Psoas muscle (tissue), 8 donors: ENCODE measurements around the gene FBLIM1. TPM values are rescaled to one million over a fixed set of nuclear protein-coding genes. Genes with fewer than 3 reads are reported as not detected.

Experiments used
- ATAC-seq, 4 donors: fragments of 200-7000 bp; cut with Tn5 transposase; one replicate each; pipeline ENCODE4 v1.9.1; 2020; ENCODE audit warnings: moderate library complexity in 3 of 4, mild to moderate bottlenecking in 2 of 4
- DNase-seq, 2 donors: peaks; one replicate each; pipeline ENCODE4 v3.0.0-alpha.2; 2020
- H3K27ac ChIP-seq: fragments of 200-600 bp; one replicate; pipeline ENCODE4 v1.8.0; 2022
- H3K27me3 ChIP-seq, 3 donors: fragments of 200-600 bp in 1 of 3; one replicate each; pipeline versions ENCODE4 v1.6.1 to v1.8.0; 2013 to 2022; ENCODE audit warnings: low read length in 2 of 3, mild to moderate bottlenecking in 2 of 3, moderate library complexity in 1 of 3; ENCODE audit not compliant: insufficient read depth in 3 of 3
- H3K36me3 ChIP-seq, 2 donors: fragments of 200-600 bp in 1 of 2; one replicate each; pipeline versions ENCODE4 v1.6.1 to v1.8.0; 2013 to 2022; ENCODE audit warnings: low read depth in 1 of 2, mild to moderate bottlenecking in 1 of 2, moderate library complexity in 1 of 2; ENCODE audit not compliant: insufficient read depth in 1 of 2
- H3K4me1 ChIP-seq: fragments of 200-600 bp; one replicate; pipeline ENCODE4 v1.8.0; 2022
- H3K4me3 ChIP-seq: fragments of 200-600 bp; one replicate; pipeline ENCODE4 v1.8.0; 2022; ENCODE audit warnings: mild to moderate bottlenecking
- H3K9me3 ChIP-seq: fragments of 200-600 bp; one replicate; pipeline ENCODE4 v1.8.0; 2022
- WGBS, 3 donors: extraction: QIAGEN DNeasy Blood & Tissue Kit; methylation state at CpG; one replicate each; pipeline versions ENCODE4 v1.1.6 to v1.1.7; 2013; 5-methylcytosine and 5-hydroxymethylcytosine counted together
- intact Hi-C, 2 donors: fragments of 100-400 bp; cut with DNase I; formaldehyde crosslinking; loops; one replicate each; pipeline versions ENCODE4 v1.11.0 to v1.14.2; 2022
- polyA plus RNA-seq, 3 donors: library from polyadenylated mRNA; stranded (reverse); fragments of 200-250 nt; gene quantifications; one replicate each; pipeline ENCODE4 v1.2.3, GENCODE V29; 2013
- total RNA-seq, 4 donors: library from RNA; stranded (reverse); fragmentation: NEBNext Ultra II Directional in 2 of 4; extraction: Animal tissue kit (Norgen Biotek cat#: 25700) in 2 of 4; gene quantifications; one replicate each; pipeline versions ENCODE4 v1.2.1 to v1.2.4, GENCODE V29; 2021 to 2023
- TF ChIP-seq, protein P1 (sequence below): fragments of 200-600 bp; IDR thresholded peaks from one replicate; pipeline ENCODE4 v1.8.0; 2022; ENCODE audit warnings: antibody characterized with exemption
- donor health status: healthy with polysubstance abuse.
- donor health status: DM: no; HTN: no; CAD: no; lungs with moderate emphysema.
- donor health status: Bipolar disorder and iron deficiency.
- donor health status: healthy.
- donor health status: DM: yes; HTN: yes; CAD: no.
- donor health status: DM: no; HTN: no; CAD: no.
- donor health status: DM: no; HTN: no; CAD: no.
- donor health status: DM: yes; HTN: yes; CAD: no.

Gene FBLIM1
- total and polyA plus RNA-seq, 7 donors = 2.5 to 11.3 (median 2.9) TPM

DNA sequence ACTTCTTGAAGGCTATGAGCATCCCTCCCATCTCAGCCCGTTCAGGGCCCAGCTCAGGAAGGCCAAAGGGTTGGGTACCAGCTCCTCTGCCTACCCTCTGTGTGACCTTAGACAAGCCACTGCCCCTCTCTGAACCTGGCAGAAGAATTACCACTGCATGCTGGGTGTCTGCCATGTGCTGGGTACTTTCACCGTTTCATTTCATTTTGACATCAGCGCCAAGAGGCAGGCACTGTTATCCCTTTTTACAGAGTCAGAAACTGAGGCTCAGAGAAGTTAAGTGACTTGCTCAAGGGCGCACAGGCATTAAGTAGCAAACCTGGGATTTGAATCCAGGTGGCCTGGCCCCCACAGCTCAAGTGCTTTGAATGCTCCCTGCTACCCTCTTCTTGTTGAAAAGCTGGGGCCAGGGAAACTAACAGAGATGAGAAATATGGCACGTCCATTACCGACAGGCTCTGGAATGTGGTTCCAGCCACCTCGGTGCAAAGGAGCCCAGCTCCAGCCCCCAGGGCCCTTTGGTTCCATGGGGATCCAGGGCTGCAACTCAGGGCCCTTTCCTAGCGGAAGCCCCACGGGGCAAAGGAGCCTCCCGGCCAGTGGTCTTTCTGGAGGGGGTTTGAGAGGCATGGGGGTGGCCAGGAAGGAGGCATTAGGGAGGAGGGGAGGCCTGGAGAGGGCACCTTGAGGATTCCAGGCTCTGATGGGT is 9.8 kb upstream of the FBLIM1 start:
- Histone ChIP-seq H3K9me3 (no peaks in the 10 kb centered on the region), H3K36me3 (no peaks in the 10 kb centered on the region), H3K27ac (no peak overlapping the region), H3K27me3 (no peaks in the 10 kb centered on the region), H3K4me1 (peaks cover 3% of the 10 kb centered on the region), H3K4me3 (no peak overlapping the region)
- ATAC-seq (no peak), DNase-seq (no peak)
- intact Hi-C loops = no loop called here
- WGBS, 3 donors = 79 to 82% (median 80%) methylated on average over 10 of the region's 10 CpGs
- TF ChIP-seq, protein P1, sequence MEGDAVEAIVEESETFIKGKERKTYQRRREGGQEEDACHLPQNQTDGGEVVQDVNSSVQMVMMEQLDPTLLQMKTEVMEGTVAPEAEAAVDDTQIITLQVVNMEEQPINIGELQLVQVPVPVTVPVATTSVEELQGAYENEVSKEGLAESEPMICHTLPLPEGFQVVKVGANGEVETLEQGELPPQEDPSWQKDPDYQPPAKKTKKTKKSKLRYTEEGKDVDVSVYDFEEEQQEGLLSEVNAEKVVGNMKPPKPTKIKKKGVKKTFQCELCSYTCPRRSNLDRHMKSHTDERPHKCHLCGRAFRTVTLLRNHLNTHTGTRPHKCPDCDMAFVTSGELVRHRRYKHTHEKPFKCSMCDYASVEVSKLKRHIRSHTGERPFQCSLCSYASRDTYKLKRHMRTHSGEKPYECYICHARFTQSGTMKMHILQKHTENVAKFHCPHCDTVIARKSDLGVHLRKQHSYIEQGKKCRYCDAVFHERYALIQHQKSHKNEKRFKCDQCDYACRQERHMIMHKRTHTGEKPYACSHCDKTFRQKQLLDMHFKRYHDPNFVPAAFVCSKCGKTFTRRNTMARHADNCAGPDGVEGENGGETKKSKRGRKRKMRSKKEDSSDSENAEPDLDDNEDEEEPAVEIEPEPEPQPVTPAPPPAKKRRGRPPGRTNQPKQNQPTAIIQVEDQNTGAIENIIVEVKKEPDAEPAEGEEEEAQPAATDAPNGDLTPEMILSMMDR = no peak

DNA sequence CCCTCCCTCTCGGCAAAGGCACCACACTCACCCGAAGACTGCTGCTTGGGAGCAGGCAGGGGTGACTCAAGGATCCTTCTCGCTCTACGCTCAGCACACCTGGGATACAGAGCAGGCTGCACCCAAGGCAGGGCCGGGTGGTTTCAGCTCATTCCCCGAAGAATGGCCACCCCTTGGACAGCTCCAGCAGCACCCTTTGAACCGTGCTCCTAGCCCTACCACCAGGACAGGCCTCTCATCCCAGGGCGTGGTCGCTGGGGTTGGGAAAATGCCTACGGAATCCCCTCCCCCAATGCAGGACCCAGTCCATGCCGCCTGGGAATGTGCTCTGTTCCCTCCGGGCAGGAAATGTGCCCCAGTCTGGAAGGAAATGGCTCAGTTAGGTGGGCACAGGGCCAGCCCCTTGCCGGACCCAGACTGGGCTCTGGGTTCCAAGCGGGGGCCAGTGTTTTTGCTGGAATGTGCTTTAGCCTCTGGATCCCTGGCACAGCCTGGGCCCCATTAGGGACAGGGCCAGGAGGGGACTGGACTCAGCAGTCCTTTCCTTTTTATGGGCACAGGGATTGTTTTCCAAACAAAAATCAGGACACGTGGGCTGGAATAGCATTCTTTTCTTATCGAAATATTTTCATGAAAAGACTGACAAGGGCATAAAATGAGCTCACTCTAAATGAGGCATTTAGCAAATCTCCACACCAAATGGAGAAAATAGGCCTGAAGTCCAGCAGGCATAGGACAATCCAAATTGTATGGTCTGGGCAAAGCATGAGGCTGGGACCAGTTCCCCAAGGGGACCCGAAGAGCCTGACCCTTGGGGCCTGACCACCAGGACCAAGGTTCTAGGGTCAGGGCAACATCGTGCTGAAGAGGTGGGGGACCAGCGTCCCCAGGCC is 8.9 kb upstream of the FBLIM1 start:
- H3K36me3 ChIP-seq = no peaks in the 10 kb centered on the region
- intact Hi-C loops = no loop called here
- H3K4me1 ChIP-seq = peaks cover 3% of the 10 kb centered on the region
- H3K9me3 ChIP-seq = no peaks in the 10 kb centered on the region
- TF ChIP-seq, protein P1 = no peak
- WGBS, 3 donors = 52 to 61% (median 61%) methylated on average over 19 of the region's 19 CpGs
- H3K4me3 ChIP-seq = no peak overlapping the region
- no peaks in the 10 kb centered on the region for H3K27me3 ChIP-seq
- no peak overlapping the region for H3K27ac ChIP-seq
- ATAC-seq (peak in 1 of 4 donors; percentile 19), DNase-seq (no peak)

DNA sequence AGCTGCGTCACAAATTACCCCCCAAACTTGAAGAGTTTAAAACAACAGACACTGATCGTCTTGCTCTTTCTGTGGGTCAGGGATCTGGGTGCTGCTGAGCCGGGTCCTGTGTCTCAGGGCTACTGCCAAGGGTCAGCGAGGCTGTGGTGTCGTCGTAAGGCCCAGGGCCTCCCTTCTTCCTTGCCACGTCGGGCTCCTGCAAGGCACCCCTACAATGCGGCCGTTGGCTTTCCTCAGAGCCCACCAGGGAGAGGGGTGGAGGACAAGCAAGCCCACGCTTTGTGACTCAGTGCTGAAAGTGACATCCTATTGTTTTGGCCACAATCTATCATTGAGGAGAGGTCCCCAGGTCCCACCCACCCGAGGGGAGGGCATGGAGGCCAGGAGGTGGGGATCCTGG is 7.7 kb upstream of the FBLIM1 start:
- H3K36me3 ChIP-seq = no peaks in the 10 kb centered on the region
- 90 to 96% (median 93%) methylated on average over 12 of the region's 12 CpGs for WGBS, 3 donors
- H3K27me3 ChIP-seq = no peaks in the 10 kb centered on the region
- no peak for DNase-seq
- intact Hi-C loops = no loop called here
- H3K4me1 ChIP-seq = peaks cover 3% of the 10 kb centered on the region
- H3K4me3 ChIP-seq = no peak overlapping the region
- TF ChIP-seq, protein P1 = no peak
- no peak for ATAC-seq
- no peaks in the 10 kb centered on the region for H3K9me3 ChIP-seq
- H3K27ac ChIP-seq = no peak overlapping the region

DNA sequence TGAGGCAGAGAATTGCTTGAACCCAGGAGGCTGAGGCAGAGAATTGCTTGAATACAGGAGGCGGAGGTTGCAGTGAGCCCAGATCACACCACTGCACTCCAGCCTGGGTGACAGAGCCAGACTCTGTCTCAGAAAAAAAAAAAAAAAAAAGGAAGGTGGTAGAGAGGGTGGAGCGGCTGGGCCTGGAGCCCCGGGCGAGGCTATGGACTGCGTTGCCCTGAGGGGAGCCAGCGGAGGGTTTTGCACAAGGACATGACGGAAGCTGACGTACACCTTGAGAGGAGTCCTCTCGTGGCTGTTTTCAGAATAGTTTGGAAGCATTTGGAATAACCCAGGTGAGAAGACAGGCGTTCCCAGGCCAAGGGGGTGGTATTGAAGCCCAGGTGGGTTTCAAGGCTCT is 6.9 kb upstream of the FBLIM1 start:
- H3K4me3 ChIP-seq = no peak overlapping the region
- no peak overlapping the region for H3K27ac ChIP-seq
- H3K36me3 ChIP-seq = no peaks in the 10 kb centered on the region
- H3K27me3 ChIP-seq = no peaks in the 10 kb centered on the region
- DNase-seq = no peak
- 85 to 93% (median 88%) methylated on average over 10 of the region's 10 CpGs for WGBS, 3 donors
- peaks cover 9% of the 10 kb centered on the region for H3K4me1 ChIP-seq
- TF ChIP-seq, protein P1 = no peak
- no peaks in the 10 kb centered on the region for H3K9me3 ChIP-seq
- intact Hi-C loops = no loop called here
- no peak for ATAC-seq
